ENCODE data around the gene CSMD2.

Gene CSMD2

DNA sequence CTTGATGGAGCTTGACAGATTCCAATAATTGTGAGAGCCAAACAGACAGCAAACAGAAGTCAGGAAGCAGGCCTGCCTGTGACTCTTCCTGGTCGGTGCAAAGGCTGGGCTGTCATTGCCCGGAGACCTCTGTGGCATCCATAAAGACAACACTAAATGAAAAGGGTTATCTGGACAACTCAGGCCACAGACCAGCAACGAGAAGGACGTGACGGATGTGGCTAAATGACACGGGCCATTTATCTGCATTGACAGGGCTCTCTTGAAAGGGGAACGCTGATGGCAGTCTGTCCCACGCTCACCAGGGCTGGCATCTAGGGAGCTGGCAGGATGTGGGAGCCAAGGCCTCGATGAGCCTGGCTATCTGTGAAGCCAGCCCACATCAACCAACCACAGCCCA lies 266.1 kb downstream of the CSMD2 start:
- H4K8ac ChIP-seq (ENCODE audit: low read length), result no peak overlapping the region
- 53% methylated on average over 9 of the region's 9 CpGs for WGBS

DNA sequence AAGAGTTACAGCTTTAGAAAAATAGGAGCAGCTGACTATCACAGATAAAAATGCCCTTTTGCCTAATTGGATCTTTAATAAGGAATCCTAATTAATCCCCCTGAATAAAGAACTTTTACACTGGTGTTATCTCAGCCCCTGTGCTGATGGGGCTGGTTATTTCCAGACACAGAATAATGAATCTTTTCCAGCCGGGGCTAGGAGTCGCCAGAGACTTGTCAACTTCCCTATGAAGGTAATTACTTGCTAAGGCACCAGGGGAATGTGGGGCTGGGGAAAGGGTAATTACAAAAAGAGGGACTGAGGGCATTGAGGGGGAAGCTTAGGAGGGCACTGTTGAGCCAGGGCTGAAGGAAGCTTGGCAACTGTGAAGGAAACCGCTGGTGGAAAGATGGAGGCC lies 266.6 kb downstream of the CSMD2 start:
- no peak overlapping the region for H3K9ac ChIP-seq (ENCODE audit: low read length)
- no peak overlapping the region for H2BK5ac ChIP-seq (ENCODE audit: low read depth, low read length, poor library complexity, severe bottlenecking)
- H3K4me3 ChIP-seq (ENCODE audit: insufficient read depth in 1 of 2, low read depth in 1 of 2, low read length in 2 of 2), result no peak overlapping the region
- H3K4ac ChIP-seq (ENCODE audit: low read depth in 1 of 2, low read length in 2 of 2), result no peak overlapping the region
- H2BK120ac ChIP-seq (ENCODE audit: low read depth, low read length), result no peak overlapping the region
- no peaks in the 10 kb centered on the region for H3K79me1 ChIP-seq (replicated peaks; ENCODE audit: low read length, poor library complexity, severe bottlenecking)
- no peaks in the 10 kb centered on the region for H3K36me3 ChIP-seq (ENCODE audit: control insufficient read depth in 1 of 2, insufficient read depth in 2 of 2, low read depth in 1 of 2, low read length in 2 of 2)
- H3K18ac ChIP-seq (ENCODE audit: low read depth in 1 of 2, low read length in 2 of 2), result no peak overlapping the region
- H4K91ac ChIP-seq (ENCODE audit: low read length), result no peak overlapping the region
- no peak overlapping the region for H4K8ac ChIP-seq (ENCODE audit: low read length)
- 84% methylated on average over 3 of the region's 3 CpGs for WGBS
- no peak overlapping the region for H3K14ac ChIP-seq (ENCODE audit: low read length in 2 of 2)
- H3K4me1 ChIP-seq (ENCODE audit: control insufficient read depth, insufficient read depth, low read depth, low read length), result no peaks in the 10 kb centered on the region
- H3K23ac ChIP-seq (ENCODE audit: low read length in 2 of 2), result no peak overlapping the region
- H2AFZ ChIP-seq (ENCODE audit: low read depth, low read length), result no peak overlapping the region
- no peaks in the 10 kb centered on the region for H3K27me3 ChIP-seq (ENCODE audit: control insufficient read depth in 1 of 2, insufficient read depth in 1 of 2, low read length in 2 of 2)
- no peak overlapping the region for H2AK5ac ChIP-seq (ENCODE audit: low read length, severe bottlenecking)
- no peak overlapping the region for H2BK15ac ChIP-seq (ENCODE audit: low read depth, poor library complexity, severe bottlenecking)
- H2BK12ac ChIP-seq (ENCODE audit: low read length in 2 of 2), result no peak overlapping the region
- no peak overlapping the region for H3K27ac ChIP-seq (ENCODE audit: low read length, poor library complexity, severe bottlenecking)
- no peak overlapping the region for H3K4me2 ChIP-seq (ENCODE audit: low read length, poor library complexity, severe bottlenecking)
- H3K9me3 ChIP-seq (ENCODE audit: control insufficient read depth, low read length), result no peaks in the 10 kb centered on the region
- DNase-seq, result no peak

More for the DNA sequence above, 266.1 kb downstream of the CSMD2 start:
- H3K4me1 ChIP-seq (ENCODE audit: control insufficient read depth, insufficient read depth, low read depth, low read length), result no peaks in the 10 kb centered on the region
- no peak overlapping the region for H3K4ac ChIP-seq (ENCODE audit: low read depth in 1 of 2, low read length in 2 of 2)
- DNase-seq, result no peak
- no peak overlapping the region for H2BK120ac ChIP-seq (ENCODE audit: low read depth, low read length)
- H2AK5ac ChIP-seq (ENCODE audit: low read length, severe bottlenecking), result no peak overlapping the region
- no peak overlapping the region for H3K14ac ChIP-seq (ENCODE audit: low read length in 2 of 2)
- no peak overlapping the region for H3K9ac ChIP-seq (ENCODE audit: low read length)
- H3K27ac ChIP-seq (ENCODE audit: low read length, poor library complexity, severe bottlenecking), result no peak overlapping the region
- H3K4me3 ChIP-seq (ENCODE audit: insufficient read depth in 1 of 2, low read depth in 1 of 2, low read length in 2 of 2), result no peak overlapping the region
- no peaks in the 10 kb centered on the region for H3K27me3 ChIP-seq (ENCODE audit: control insufficient read depth in 1 of 2, insufficient read depth in 1 of 2, low read length in 2 of 2)
- no peaks in the 10 kb centered on the region for H3K9me3 ChIP-seq (ENCODE audit: control insufficient read depth, low read length)
- H3K79me1 ChIP-seq (replicated peaks; ENCODE audit: low read length, poor library complexity, severe bottlenecking), result no peaks in the 10 kb centered on the region
- H2BK12ac ChIP-seq (ENCODE audit: low read length in 2 of 2), result no peak overlapping the region
- no peak overlapping the region for H4K91ac ChIP-seq (ENCODE audit: low read length)
- no peaks in the 10 kb centered on the region for H3K36me3 ChIP-seq (ENCODE audit: control insufficient read depth in 1 of 2, insufficient read depth in 2 of 2, low read depth in 1 of 2, low read length in 2 of 2)
- no peak overlapping the region for H3K18ac ChIP-seq (ENCODE audit: low read depth in 1 of 2, low read length in 2 of 2)
- no peak overlapping the region for H2BK15ac ChIP-seq (ENCODE audit: low read depth, poor library complexity, severe bottlenecking)
- H3K23ac ChIP-seq (ENCODE audit: low read length in 2 of 2), result no peak overlapping the region
- no peak overlapping the region for H3K4me2 ChIP-seq (ENCODE audit: low read length, poor library complexity, severe bottlenecking)
- H2BK5ac ChIP-seq (ENCODE audit: low read depth, low read length, poor library complexity, severe bottlenecking), result no peak overlapping the region
- H2AFZ ChIP-seq (ENCODE audit: low read depth, low read length), result no peak overlapping the region

DNA sequence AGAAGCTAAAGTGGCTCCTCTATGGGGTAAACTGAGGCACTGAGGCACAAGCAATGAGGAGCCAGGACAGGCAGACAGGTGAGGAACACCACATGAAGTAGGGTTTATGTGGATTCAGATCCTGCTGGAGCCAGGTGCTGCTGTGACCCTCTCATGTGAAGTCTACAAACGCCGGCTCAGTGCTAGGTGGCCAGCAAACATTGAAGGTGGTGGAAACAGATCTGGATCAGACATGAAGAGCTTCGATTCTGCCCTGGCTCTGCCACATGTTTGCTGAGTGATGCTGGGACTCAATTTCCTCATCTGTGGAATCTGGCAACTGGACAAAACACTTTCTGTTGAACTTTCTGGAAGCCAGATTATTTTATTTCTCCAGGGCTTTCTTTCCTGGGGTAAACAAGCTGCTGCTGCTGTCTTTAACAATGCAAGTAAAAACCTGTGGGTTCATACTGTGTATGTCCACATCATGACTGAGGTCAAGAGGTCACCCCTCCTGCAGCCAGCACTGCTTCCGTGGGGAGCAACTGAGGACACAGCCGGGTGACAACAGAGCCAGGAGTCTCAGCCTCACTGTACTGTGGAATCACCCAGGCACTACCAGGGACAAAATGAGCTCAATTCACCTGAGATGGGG lies 267.8 kb downstream of the CSMD2 start:
- Histone ChIP-seq H3K4me2 (ENCODE audit: low read length, poor library complexity, severe bottlenecking) (no peak overlapping the region), H2BK12ac (ENCODE audit: low read length in 2 of 2) (no peak overlapping the region), H3K18ac (ENCODE audit: low read depth in 1 of 2, low read length in 2 of 2) (no peak overlapping the region), H3K23ac (ENCODE audit: low read length in 2 of 2) (no peak overlapping the region), H3K4me1 (ENCODE audit: control insufficient read depth, insufficient read depth, low read depth, low read length) (no peaks in the 10 kb centered on the region), H2AK5ac (ENCODE audit: low read length, severe bottlenecking) (no peak overlapping the region), H3K36me3 (ENCODE audit: control insufficient read depth in 1 of 2, insufficient read depth in 2 of 2, low read depth in 1 of 2, low read length in 2 of 2) (no peaks in the 10 kb centered on the region), H3K14ac (ENCODE audit: low read length in 2 of 2) (no peak overlapping the region), H3K27me3 (ENCODE audit: control insufficient read depth in 1 of 2, insufficient read depth in 1 of 2, low read length in 2 of 2) (no peaks in the 10 kb centered on the region), H3K9me3 (ENCODE audit: control insufficient read depth, low read length) (no peaks in the 10 kb centered on the region), H4K8ac (ENCODE audit: low read length) (no peak overlapping the region), H2AFZ (ENCODE audit: low read depth, low read length) (no peak overlapping the region), H3K4me3 (ENCODE audit: insufficient read depth in 1 of 2, low read depth in 1 of 2, low read length in 2 of 2) (no peak overlapping the region), H2BK15ac (ENCODE audit: low read depth, poor library complexity, severe bottlenecking) (no peak overlapping the region), H2BK120ac (ENCODE audit: low read depth, low read length) (no peak overlapping the region), H3K79me1 (replicated peaks; ENCODE audit: low read length, poor library complexity, severe bottlenecking) (no peaks in the 10 kb centered on the region), H2BK5ac (ENCODE audit: low read depth, low read length, poor library complexity, severe bottlenecking) (no peak overlapping the region), H3K4ac (ENCODE audit: low read depth in 1 of 2, low read length in 2 of 2) (no peak overlapping the region), H3K27ac (ENCODE audit: low read length, poor library complexity, severe bottlenecking) (no peak overlapping the region), H4K91ac (ENCODE audit: low read length) (no peak overlapping the region), H3K9ac (ENCODE audit: low read length) (no peak overlapping the region)
- no peak for DNase-seq
- 86% methylated on average over 5 of the region's 5 CpGs for WGBS

DNA sequence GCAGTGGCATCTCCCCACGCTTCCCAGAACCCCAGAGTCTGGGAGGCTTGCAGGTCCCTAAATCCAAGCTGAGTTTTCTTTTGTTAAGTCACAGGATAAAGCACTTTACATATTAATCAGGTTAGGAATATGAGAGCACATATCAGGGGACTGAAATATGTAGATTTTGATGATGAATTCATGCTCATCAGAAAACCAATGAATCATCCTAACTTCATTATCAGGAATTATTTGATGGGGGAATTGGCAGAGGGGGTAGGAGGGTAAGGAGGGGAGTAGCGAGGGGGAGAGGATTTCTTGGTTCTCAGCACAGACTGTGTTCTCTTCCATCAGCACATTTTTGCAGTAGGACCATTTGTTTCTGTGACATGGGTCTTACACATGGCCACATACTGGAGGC lies 269.1 kb downstream of the CSMD2 start:
- H3K18ac ChIP-seq (ENCODE audit: low read depth in 1 of 2, low read length in 2 of 2), result no peak overlapping the region
- H3K9ac ChIP-seq (ENCODE audit: low read length), result no peak overlapping the region
- H2BK12ac ChIP-seq (ENCODE audit: low read length in 2 of 2), result no peak overlapping the region
- H3K4me2 ChIP-seq (ENCODE audit: low read length, poor library complexity, severe bottlenecking), result no peak overlapping the region
- H4K8ac ChIP-seq (ENCODE audit: low read length), result no peak overlapping the region
- H3K9me3 ChIP-seq (ENCODE audit: control insufficient read depth, low read length), result no peaks in the 10 kb centered on the region
- no peak overlapping the region for H3K4ac ChIP-seq (ENCODE audit: low read depth in 1 of 2, low read length in 2 of 2)
- H3K14ac ChIP-seq (ENCODE audit: low read length in 2 of 2), result no peak overlapping the region
- H2BK5ac ChIP-seq (ENCODE audit: low read depth, low read length, poor library complexity, severe bottlenecking), result no peak overlapping the region
- WGBS, result 71% methylated on average over 2 of the region's 2 CpGs
- H3K79me1 ChIP-seq (replicated peaks; ENCODE audit: low read length, poor library complexity, severe bottlenecking), result no peaks in the 10 kb centered on the region
- H2BK15ac ChIP-seq (ENCODE audit: low read depth, poor library complexity, severe bottlenecking), result no peak overlapping the region
- H3K4me1 ChIP-seq (ENCODE audit: control insufficient read depth, insufficient read depth, low read depth, low read length), result no peaks in the 10 kb centered on the region
- H3K36me3 ChIP-seq (ENCODE audit: control insufficient read depth in 1 of 2, insufficient read depth in 2 of 2, low read depth in 1 of 2, low read length in 2 of 2), result no peaks in the 10 kb centered on the region
- H3K27ac ChIP-seq (ENCODE audit: low read length, poor library complexity, severe bottlenecking), result no peak overlapping the region
- no peaks in the 10 kb centered on the region for H3K27me3 ChIP-seq (ENCODE audit: control insufficient read depth in 1 of 2, insufficient read depth in 1 of 2, low read length in 2 of 2)
- no peak overlapping the region for H3K4me3 ChIP-seq (ENCODE audit: insufficient read depth in 1 of 2, low read depth in 1 of 2, low read length in 2 of 2)
- H2BK120ac ChIP-seq (ENCODE audit: low read depth, low read length), result no peak overlapping the region
- no peak overlapping the region for H4K91ac ChIP-seq (ENCODE audit: low read length)
- H3K23ac ChIP-seq (ENCODE audit: low read length in 2 of 2), result no peak overlapping the region
- DNase-seq, result no peak
- H2AK5ac ChIP-seq (ENCODE audit: low read length, severe bottlenecking), result no peak overlapping the region
- H2AFZ ChIP-seq (ENCODE audit: low read depth, low read length), result no peak overlapping the region
